A549 (cell line): ENCODE results near the gene HBS1L. TPM values are rescaled to one million over a fixed set of nuclear protein-coding genes. Genes with fewer than 3 reads are reported as not detected.

ENCODE experiments used
- ATAC-seq, 2 experiments: fragments of 200-7000 bp in 1 of 2; fragments of >200 bp in 1 of 2; cut with Nextera tagmentation in 1 of 2; cut with Tn5 transposase in 1 of 2; 3 replicates each; pipeline versions ENCODE4 v1.8.0 to v1.9.1; 2018 to 2020; ENCODE audit warnings: mild to moderate bottlenecking in 1 of 2, moderate library complexity in 1 of 2
- CTCF ChIA-PET: fragments of 300-600 bp; sonication (Branson Sonifier 250); formaldehyde crosslinking; extraction: SDS; loops from one replicate; lab custom pipeline; 2021; ENCODE audit warnings: antibody characterized with exemption, inconsistent platforms; lab: Yijun Ruan, JAX
- POLR2A ChIA-PET: fragments of 350-600 bp; formaldehyde crosslinking; extraction: SDS; loops from one replicate; lab custom pipeline; 2021; ENCODE audit warnings: antibody characterized with exemption, inconsistent platforms; lab: Yijun Ruan, JAX
- DNase-seq, 2 experiments: peaks; one replicate each; pipeline versions ENCODE4 v3.0.0 to v3.0.0-alpha.2; 2011 to 2016; ENCODE audit warnings: low read depth in 1 of 2, low spot score in 1 of 2
- FAIRE-seq: peaks from 2 replicates; lab custom pipeline; 2011; peaks lifted over from hg19 to GRCh38; lab: Jason Lieb, UNC
- H3K27ac ChIP-seq, 2 experiments: fragments of >200 bp; sonication (Bioruptor Twin); formaldehyde crosslinking; 3 replicates each; pipeline ENCODE4 v1.5.1; 2016 to 2017
- H3K4me1 ChIP-seq: fragments of >200 bp; sonication (Bioruptor Twin); formaldehyde crosslinking; 3 replicates; pipeline ENCODE4 v1.6.1; 2016
- H3K4me2 ChIP-seq: fragments of >200 bp; sonication (Bioruptor Twin); formaldehyde crosslinking; 3 replicates; pipeline ENCODE4 v1.6.1; 2016
- H3K4me3 ChIP-seq: fragments of >200 bp; sonication (Bioruptor Twin); formaldehyde crosslinking; 3 replicates; pipeline ENCODE4 v1.5.1; 2016
- H3K9me3 ChIP-seq: fragments of >200 bp; sonication (Bioruptor Twin); formaldehyde crosslinking; 3 replicates; pipeline ENCODE4 v1.6.1; 2016
- CBX2 ChIP-seq: fragments of 200-600 bp; sonication (generic); IDR thresholded peaks from 2 replicates; pipeline ENCODE4 v1.6.1; 2016; ENCODE audit warnings: low read depth, mild to moderate bottlenecking, borderline replicate concordance
- CBX8 ChIP-seq: fragments of 200-600 bp; sonication (generic); IDR thresholded peaks from 2 replicates; pipeline ENCODE4 v1.6.1; 2016
- CEBPB ChIP-seq, 2 experiments: fragments of >200 bp in 1 of 2; sonication (Bioruptor Twin) in 1 of 2; formaldehyde crosslinking in 1 of 2; IDR thresholded peaks; 2 replicates each; pipeline ENCODE4 v1.6.1; 2012 to 2016
- CHD4 ChIP-seq: fragments of 200-600 bp; sonication (generic); IDR thresholded peaks from 2 replicates; pipeline ENCODE4 v1.6.1; 2016; ENCODE audit warnings: antibody characterized with exemption, mild to moderate bottlenecking, borderline replicate concordance
- EHMT2 ChIP-seq: fragments of 200-600 bp; sonication (generic); IDR thresholded peaks from 2 replicates; pipeline ENCODE4 v1.6.1; 2016; ENCODE audit warnings: antibody characterized with exemption, low read depth, mild to moderate bottlenecking, moderate library complexity
- FOSB ChIP-seq: fragments of 250-450 bp; sonication (Bioruptor Pico); IDR thresholded peaks from 2 replicates; pipeline ENCODE4 v1.5.0; 2020; ENCODE audit warnings: mild to moderate bottlenecking, moderate library complexity
- FOSL2 ChIP-seq, 2 experiments: fragments of 450-650 bp in 1 of 2; fragments of >200 bp in 1 of 2; sonication (Bioruptor Twin) in 1 of 2; formaldehyde crosslinking; IDR thresholded peaks; 2 replicates each; pipeline versions ENCODE4 v1.5.0 to v1.6.1; 2016 to 2020; ENCODE audit warnings: mild to moderate bottlenecking in 1 of 2, moderate library complexity in 1 of 2
- FOXS1 ChIP-seq: fragments of 250-450 bp; sonication (Bioruptor Pico); IDR thresholded peaks from 2 replicates; pipeline ENCODE4 v1.5.0; 2020; ENCODE audit warnings: mild to moderate bottlenecking, moderate library complexity
- HDAC2 ChIP-seq: fragments of 200-600 bp; sonication (generic); IDR thresholded peaks from 2 replicates; pipeline ENCODE4 v1.6.1; 2016
- JUN ChIP-seq, 2 experiments: fragments of >200 bp; sonication (Bioruptor Twin); formaldehyde crosslinking; IDR thresholded peaks; 2 replicates in 1 of 2; 3 replicates in 1 of 2; pipeline ENCODE4 v1.6.1; 2016 to 2017
- MAFK ChIP-seq: fragments of 450-650 bp; IDR thresholded peaks from 2 replicates; pipeline ENCODE4 v1.6.1; 2014; ENCODE audit not compliant: partially characterized antibody
- MAZ ChIP-seq: fragments of 150-350 bp; IDR thresholded peaks from 2 replicates; pipeline ENCODE4 v1.6.1; 2014; ENCODE audit warnings: antibody characterized with exemption, low read depth, low read length, borderline replicate concordance
- NFE2L2 ChIP-seq: fragments of 150-350 bp; conservative IDR thresholded peaks from 2 replicates; pipeline ENCODE4 v1.6.1; 2014; ENCODE audit warnings: low read length
- NR3C1 ChIP-seq: fragments of >200 bp; sonication (Bioruptor Twin); formaldehyde crosslinking; IDR thresholded peaks from 3 replicates; pipeline ENCODE4 v1.6.1; 2017
- PHF8 ChIP-seq: fragments of 200-600 bp; sonication (generic); IDR thresholded peaks from 2 replicates; pipeline ENCODE4 v1.6.1; 2016; ENCODE audit warnings: low read depth, mild to moderate bottlenecking, antibody characterized with exemption, moderate library complexity, borderline replicate concordance
- POLR2AphosphoS2 ChIP-seq: conservative IDR thresholded peaks from 2 replicates; pipeline ENCODE4 v1.6.1; 2012; ENCODE audit warnings: low read length, improper control_type of control experiment, inconsistent platforms
- RARB ChIP-seq: fragments of 250-450 bp; sonication (Bioruptor Pico); IDR thresholded peaks from 2 replicates; pipeline ENCODE4 v1.8.0; 2021; ENCODE audit warnings: mild to moderate bottlenecking, moderate library complexity
- RFX5 ChIP-seq: fragments of 450-650 bp; IDR thresholded peaks from 2 replicates; pipeline ENCODE4 v1.7.1; 2014; ENCODE audit warnings: antibody characterized with exemption, mild to moderate bottlenecking, moderate library complexity
- SMC3 ChIP-seq: fragments of >200 bp; sonication (Bioruptor Twin); formaldehyde crosslinking; IDR thresholded peaks from 3 replicates; pipeline ENCODE4 v1.6.1; 2018; ENCODE audit warnings: inconsistent platforms
- TFCP2L1 ChIP-seq: fragments of 250-450 bp; sonication (Bioruptor Pico); IDR thresholded peaks from 2 replicates; pipeline ENCODE4 v1.5.0; 2021; ENCODE audit warnings: mild to moderate bottlenecking
- TP53 ChIP-seq: fragments of 250-450 bp; sonication (Bioruptor Pico); IDR thresholded peaks from 2 replicates; pipeline ENCODE4 v1.5.0; 2021; ENCODE audit warnings: mild to moderate bottlenecking, moderate library complexity
- ZFP36 ChIP-seq: fragments of 450-650 bp; IDR thresholded peaks from 2 replicates; pipeline ENCODE4 v1.6.1; 2014; ENCODE audit warnings: borderline replicate concordance; ENCODE audit not compliant: partially characterized antibody
- WGBS: methylation state at CpG from one replicate; pipeline ENCODE4 v1.1.6; 2017; ENCODE audit errors: missing lambda C conversion rate; 5-methylcytosine and 5-hydroxymethylcytosine counted together
- polyA plus RNA-seq, 4 experiments: library from polyadenylated mRNA; depleted of rRNA in 3 of 4; stranded (reverse); fragments of >200 nt; fragmentation: RNase III in 1 of 4; extraction: RNeasy Plus Mini Kit Qiagen cat#74134 plus additional on column Dnase treatment in 1 of 4; gene quantifications; 2 replicates in 3 of 4; 3 replicates in 1 of 4; pipeline ENCODE4 v1.2.3, GENCODE V29; 2011 to 2017
- TF ChIP-seq, protein P1 (sequence below): fragments of 250-450 bp; sonication (Bioruptor Pico); IDR thresholded peaks from 2 replicates; pipeline ENCODE4 v1.5.0; 2021; ENCODE audit warnings: mild to moderate bottlenecking, moderate library complexity, borderline replicate concordance
- TF ChIP-seq, protein P2 (sequence below): IDR thresholded peaks from 2 replicates; pipeline ENCODE4 v1.6.1; 2012; ENCODE audit warnings: low read depth, borderline replicate concordance
- TF ChIP-seq, protein P3 (sequence below): fragments of >200 bp; sonication (Bioruptor Twin); formaldehyde crosslinking; IDR thresholded peaks from 2 replicates; pipeline ENCODE4 v1.6.1; 2016
- TF ChIP-seq, protein P4 (sequence below): IDR thresholded peaks from 2 replicates; pipeline ENCODE4 v1.6.1; 2012
- TF ChIP-seq, protein P5 (sequence below): fragments of >200 bp; sonication (Bioruptor Twin); formaldehyde crosslinking; IDR thresholded peaks from 3 replicates; pipeline ENCODE4 v1.6.1; 2016

The HBS1L gene
- polyA plus RNA-seq, 2 of the 4 experiments (the other 2 are of a cell fraction): 41.5 to 61.7 TPM

DNA sequence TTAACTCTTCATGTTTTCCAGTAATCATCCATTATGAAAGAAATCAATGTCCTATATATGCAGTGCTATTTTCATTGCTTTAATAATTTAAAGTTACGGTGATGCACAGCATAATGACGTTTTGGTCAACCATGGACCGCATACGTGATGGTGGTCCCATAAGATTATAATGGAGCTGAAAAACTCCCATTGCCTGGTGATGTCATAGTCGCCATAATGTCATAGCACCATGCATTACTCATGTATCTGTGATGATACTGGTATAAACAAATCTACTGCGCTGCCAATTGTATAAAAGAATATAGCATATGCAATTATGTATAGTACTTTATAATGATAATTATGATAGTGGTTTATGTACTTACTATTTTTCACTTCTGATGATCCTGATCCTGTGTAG lies 62.5 kb downstream of the HBS1L start:
- DNase-seq (no peak), FAIRE-seq (no peak), ATAC-seq (no peak)
- CTCF ChIA-PET: interaction anchor here (1.7 kb wide), 1 partner anchor 12 kb away, joined by 4 read pairs; no protein-coding TSS in a partner anchor
- TF ChIP-seq PHF8 (no peak), RARB (CRISPR knock-in tag) (no peak), HDAC2 (no peak), CEBPB (IDR thresholded peaks at IDR 0.05) (no peak), CHD4 (no peak), SMC3 (no peak), FOSB (no peak), MAZ (no peak), ZFP36 (no peak), NR3C1 (no peak), CBX2 (no peak)
- TF ChIP-seq, protein P1, sequence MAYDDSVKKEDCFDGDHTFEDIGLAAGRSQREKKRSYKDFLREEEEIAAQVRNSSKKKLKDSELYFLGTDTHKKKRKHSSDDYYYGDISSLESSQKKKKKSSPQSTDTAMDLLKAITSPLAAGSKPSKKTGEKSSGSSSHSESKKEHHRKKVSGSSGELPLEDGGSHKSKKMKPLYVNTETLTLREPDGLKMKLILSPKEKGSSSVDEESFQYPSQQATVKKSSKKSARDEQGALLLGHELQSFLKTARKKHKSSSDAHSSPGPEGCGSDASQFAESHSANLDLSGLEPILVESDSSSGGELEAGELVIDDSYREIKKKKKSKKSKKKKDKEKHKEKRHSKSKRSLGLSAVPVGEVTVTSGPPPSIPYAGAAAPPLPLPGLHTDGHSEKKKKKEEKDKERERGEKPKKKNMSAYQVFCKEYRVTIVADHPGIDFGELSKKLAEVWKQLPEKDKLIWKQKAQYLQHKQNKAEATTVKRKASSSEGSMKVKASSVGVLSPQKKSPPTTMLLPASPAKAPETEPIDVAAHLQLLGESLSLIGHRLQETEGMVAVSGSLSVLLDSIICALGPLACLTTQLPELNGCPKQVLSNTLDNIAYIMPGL (CRISPR knock-in tag): no peak
- TF ChIP-seq, protein P2, sequence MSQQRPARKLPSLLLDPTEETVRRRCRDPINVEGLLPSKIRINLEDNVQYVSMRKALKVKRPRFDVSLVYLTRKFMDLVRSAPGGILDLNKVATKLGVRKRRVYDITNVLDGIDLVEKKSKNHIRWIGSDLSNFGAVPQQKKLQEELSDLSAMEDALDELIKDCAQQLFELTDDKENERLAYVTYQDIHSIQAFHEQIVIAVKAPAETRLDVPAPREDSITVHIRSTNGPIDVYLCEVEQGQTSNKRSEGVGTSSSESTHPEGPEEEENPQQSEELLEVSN: no peak
- TF ChIP-seq, protein P3, sequence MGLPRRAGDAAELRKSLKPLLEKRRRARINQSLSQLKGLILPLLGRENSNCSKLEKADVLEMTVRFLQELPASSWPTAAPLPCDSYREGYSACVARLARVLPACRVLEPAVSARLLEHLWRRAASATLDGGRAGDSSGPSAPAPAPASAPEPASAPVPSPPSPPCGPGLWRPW: no peak
- no peaks in the 10 kb centered on the region for H3K4me1 ChIP-seq
- H3K4me2 ChIP-seq: no peak overlapping the region
- 92% methylated on average over 6 of the region's 6 CpGs for WGBS
- no peaks in the 10 kb centered on the region for H3K9me3 ChIP-seq
- POLR2A ChIA-PET: interaction anchor here (0.5 to 0.9 kb wide), 2 partner anchors 12 to 38 kb away, joined by 3 to 4 read pairs; no protein-coding TSS in a partner anchor
- no peak overlapping the region for H3K4me3 ChIP-seq
- no peak overlapping the region for H3K27ac ChIP-seq

DNA sequence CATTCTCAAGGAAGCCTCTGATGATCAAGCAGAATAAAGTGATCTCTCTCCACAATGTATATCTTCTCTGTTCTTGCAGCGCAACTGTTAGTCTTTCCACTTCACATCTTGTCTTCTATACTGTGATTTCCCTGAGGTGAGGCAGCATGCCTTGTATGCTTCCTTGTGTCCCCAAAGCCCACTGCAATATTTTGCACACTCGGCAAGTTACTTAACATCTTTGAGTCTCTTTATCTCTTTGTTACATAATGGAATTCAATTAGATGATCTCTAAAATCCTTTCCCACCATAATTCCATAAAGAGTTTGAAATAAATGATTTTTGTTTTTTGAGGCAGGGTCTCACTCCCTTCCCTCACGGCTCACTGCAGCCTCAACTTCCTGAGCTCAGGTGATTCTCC lies 64.4 kb downstream of the HBS1L start:
- ATAC-seq (no peak), FAIRE-seq (no peak), DNase-seq (no peak)
- ChIA-PET POLR2A (no interaction called here), CTCF (no interaction called here)
- TF ChIP-seq MAFK (peak; percentile 67), EHMT2 (no peak)
- 88% methylated on average over 3 of the region's 3 CpGs for WGBS
- Histone ChIP-seq H3K27ac (no peak overlapping the region), H3K9me3 (no peaks in the 10 kb centered on the region), H3K4me2 (no peak overlapping the region), H3K4me3 (no peak overlapping the region), H3K4me1 (no peaks in the 10 kb centered on the region)

DNA sequence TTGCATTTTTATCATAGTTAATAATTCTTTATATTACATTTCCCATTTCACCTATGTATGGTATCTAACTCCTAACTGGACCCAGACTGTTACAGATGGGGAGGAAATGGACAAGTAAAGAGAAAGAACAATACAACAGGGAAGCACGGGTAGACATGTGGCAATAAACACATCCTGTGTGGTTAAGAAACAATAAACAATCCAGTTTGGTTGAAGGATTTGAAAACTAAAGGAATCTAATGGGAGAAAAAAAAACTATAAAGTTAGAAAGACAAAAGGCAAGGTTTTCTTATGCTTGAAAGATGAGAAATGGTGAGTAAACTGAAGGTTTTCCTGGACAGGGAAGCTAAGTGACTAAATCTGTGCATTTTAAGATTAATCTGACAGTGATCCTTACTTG lies 69.8 kb downstream of the HBS1L start:
- ChIA-PET POLR2A (no interaction called here), CTCF (no interaction called here)
- ATAC-seq (no peak), DNase-seq (no peak), FAIRE-seq (no peak)
- Histone ChIP-seq H3K4me3 (no peak overlapping the region), H3K27ac (no peak overlapping the region), H3K4me1 (no peaks in the 10 kb centered on the region), H3K9me3 (no peaks in the 10 kb centered on the region), H3K4me2 (no peak overlapping the region)
- no peak for TF ChIP-seq FOSL2 (IDR thresholded peaks at IDR 0.05)
- TF ChIP-seq FOSL2 (CRISPR knock-in tag; IDR thresholded peaks at IDR 0.05): no peak
- TF ChIP-seq POLR2AphosphoS2: no peak
- TF ChIP-seq HDAC2: no peak
- TF ChIP-seq, protein P4, sequence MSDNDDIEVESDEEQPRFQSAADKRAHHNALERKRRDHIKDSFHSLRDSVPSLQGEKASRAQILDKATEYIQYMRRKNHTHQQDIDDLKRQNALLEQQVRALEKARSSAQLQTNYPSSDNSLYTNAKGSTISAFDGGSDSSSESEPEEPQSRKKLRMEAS: no peak
- TF ChIP-seq PHF8: no peak
- no peak for TF ChIP-seq TFCP2L1 (CRISPR knock-in tag)
- no peak for TF ChIP-seq RFX5
- TF ChIP-seq, protein P5, sequence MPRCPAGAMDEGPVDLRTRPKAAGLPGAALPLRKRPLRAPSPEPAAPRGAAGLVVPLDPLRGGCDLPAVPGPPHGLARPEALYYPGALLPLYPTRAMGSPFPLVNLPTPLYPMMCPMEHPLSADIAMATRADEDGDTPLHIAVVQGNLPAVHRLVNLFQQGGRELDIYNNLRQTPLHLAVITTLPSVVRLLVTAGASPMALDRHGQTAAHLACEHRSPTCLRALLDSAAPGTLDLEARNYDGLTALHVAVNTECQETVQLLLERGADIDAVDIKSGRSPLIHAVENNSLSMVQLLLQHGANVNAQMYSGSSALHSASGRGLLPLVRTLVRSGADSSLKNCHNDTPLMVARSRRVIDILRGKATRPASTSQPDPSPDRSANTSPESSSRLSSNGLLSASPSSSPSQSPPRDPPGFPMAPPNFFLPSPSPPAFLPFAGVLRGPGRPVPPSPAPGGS: no peak
- TF ChIP-seq FOXS1 (CRISPR knock-in tag): no peak
- TF ChIP-seq NFE2L2: no peak
- TF ChIP-seq TP53 (CRISPR knock-in tag): no peak
- TF ChIP-seq, protein P3: no peak
- no peak for TF ChIP-seq EHMT2
- no peak for TF ChIP-seq CBX2
- TF ChIP-seq CBX8: no peak
- no peak for TF ChIP-seq JUN (IDR thresholded peaks at IDR 0.05)
- TF ChIP-seq CEBPB (IDR thresholded peaks at IDR 0.05): no peak
- 68% methylated on average over 1 of the region's 1 CpG for WGBS
